Measurements from ENCODE around the gene C22orf23. TPM values are rescaled to one million over a fixed set of nuclear protein-coding genes. Genes with fewer than 3 reads are reported as not detected.

The C22orf23 gene
- total and polyA plus RNA-seq, 9 of the 15 experiments (the other 6 are each of a cell fraction or from before 2014, with no cell fraction given) = 0.25 to 1.0 (median 0.53) TPM

DNA sequence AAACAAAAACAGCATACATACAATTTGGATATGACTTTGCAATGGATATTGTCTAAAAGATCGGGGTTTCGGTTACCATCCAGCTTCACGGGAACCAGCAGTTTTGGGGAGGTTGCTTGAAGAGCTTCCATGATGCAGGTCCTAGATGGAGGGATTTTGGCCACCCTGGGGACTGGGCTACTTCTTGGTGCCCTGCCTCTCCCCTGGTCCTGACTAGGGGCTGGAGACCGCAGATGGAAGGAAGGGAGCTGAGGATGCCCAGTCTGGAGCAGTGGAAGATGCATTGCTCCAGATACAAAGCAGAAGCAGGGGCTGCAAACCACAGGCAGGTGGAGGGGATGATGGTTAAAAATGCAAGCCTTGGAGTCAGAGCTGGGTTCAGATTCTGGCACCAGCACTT, 17.5 kb upstream of the C22orf23 start:
- POLR2A ChIA-PET = interaction anchor here (1.3 kb wide), 2 partner anchors 10 to 17 kb away, joined by 3 read pairs; no protein-coding TSS in a partner anchor
- Histone ChIP-seq H4K20me1 (replicated peaks; ENCODE audit: control insufficient read depth, insufficient read depth, low read length) (no peaks in the 10 kb centered on the region), H3K4me2 (ENCODE audit: insufficient read depth, low read length) (no peak overlapping the region), H2AFZ (ENCODE audit: low read depth, low read length) (no peak overlapping the region), H3K9me3 (replicated peaks; ENCODE audit: control insufficient read depth, insufficient read depth, low read depth, low read length) (no peaks in the 10 kb centered on the region), H3K27me3 (ENCODE audit: control insufficient read depth in 2 of 2, insufficient read depth in 2 of 2, low read length in 2 of 2) (no peaks in the 10 kb centered on the region), H3K9me1 (ENCODE audit: control insufficient read depth, insufficient read depth, low read length) (no peaks in the 10 kb centered on the region), H3K4me1 (replicated peaks in 1 of 2; ENCODE audit: control insufficient read depth in 2 of 2, insufficient read depth in 2 of 2, low read length in 2 of 2) (peaks cover 0 to 7% of the 10 kb centered on the region in 2 experiments; a peak in 2 of 5 replicates), H3K9ac (ENCODE audit: insufficient read depth in 1 of 2, low read depth in 2 of 2, low read length in 2 of 2) (no peak overlapping the region), H3K79me2 (ENCODE audit: control insufficient read depth, insufficient read depth, low read length) (no peaks in the 10 kb centered on the region; the same call in 2 of the 3 replicates), H3K36me3 (ENCODE audit: control insufficient read depth, insufficient read depth, low read length) (peaks cover 28% of the 10 kb centered on the region), H3K27ac (ENCODE audit: extremely low read depth, low read depth, low read length) (no peak overlapping the region), H3K4me3 (no peak overlapping the region)
- no peak for DNase-seq (ENCODE audit: extremely low read depth in 1 of 4, low spot score in 3 of 4)
- FAIRE-seq = no peak
- CTCF ChIA-PET (ENCODE audit: low intra/inter-chr PET ratio) = no interaction called here
- TF ChIP-seq ZNF518B (CRISPR knock-in tag; IDR thresholded peaks at IDR 0.05) (no peak), ZNF143 (CRISPR knock-in tag; IDR thresholded peaks at IDR 0.05) (no peak), NR2C2 (CRISPR knock-in tag; IDR thresholded peaks at IDR 0.05) (no peak), NR2C2 (tag; IDR thresholded peaks at IDR 0.05) (no peak), RB1 (IDR thresholded peaks at IDR 0.05; ENCODE audit: low read depth) (no peak), TOE1 (IDR thresholded peaks at IDR 0.05; ENCODE audit: borderline replicate concordance) (no peak), TOE1 (CRISPR knock-in tag; IDR thresholded peaks at IDR 0.05; ENCODE audit: borderline replicate concordance, low read depth) (no peak)
- intact Hi-C loops (cut with micrococcal nuclease) = no loop called here
- in situ Hi-C loops (cut with MboI) = loop anchor here (10.0 kb wide), 1 partner anchor 426 kb away; no protein-coding TSS in a partner anchor
- 78% methylated on average over 4 of the region's 4 CpGs for WGBS (ENCODE audit: insufficient coverage, low coverage, missing lambda C conversion rate)
- BruUV-seq (replicated peaks) = no TSS peak
- no peak for ATAC-seq

Data from K562 (cell line).